CD4-positive, alpha-beta T cell treated with Interleukin-2 at 100 ng/mL for 4 hours (primary cell): Measurements from ENCODE around the gene POLR3A.

Source experiments
- DNase-seq: peaks from one replicate; pipeline ENCODE4 v3.0.0-alpha.2; 2020; ENCODE audit warnings: low spot score

POLR3A gene

GRCh38 chr10:77977934-77978333 lies 51.4 kb downstream of the POLR3A start:
- no peak for DNase-seq

GRCh38 chr10:77977016-77977415 lies 52.3 kb downstream of the POLR3A start:
- DNase-seq: no peak

GRCh38 chr10:77975086-77975666 lies 54.1 kb downstream of the POLR3A start:
- DNase-seq: no peak

GRCh38 chr10:77974396-77975074 lies 54.8 kb downstream of the POLR3A start:
- no peak for DNase-seq

GRCh38 chr10:77973276-77973675 lies 56.0 kb downstream of the POLR3A start:
- no peak for DNase-seq

GRCh38 chr10:77972148-77972547 lies 57.2 kb downstream of the POLR3A start:
- DNase-seq: no peak

- no peak for DNase-seq
Measured at GRCh38 chr10:77971804-77972144, 57.5 kb downstream of the POLR3A start.

GRCh38 chr10:77970869-77971803 lies 58.2 kb downstream of the POLR3A start:
- no peak for DNase-seq

- no peak for DNase-seq
Measured at GRCh38 chr10:77969114-77969513, 60.2 kb downstream of the POLR3A start.

GRCh38 chr10:77967611-77968022 lies 61.7 kb downstream of the POLR3A start:
- no peak for DNase-seq

- no peak for DNase-seq
Measured at GRCh38 chr10:77965294-77965693, 64.0 kb downstream of the POLR3A start.

- no peak for DNase-seq
Measured at GRCh38 chr10:77964811-77965210, 64.5 kb downstream of the POLR3A start.

- no peak for DNase-seq
Measured at GRCh38 chr10:77963901-77964300, 65.4 kb downstream of the POLR3A start.

- no peak for DNase-seq
Measured at GRCh38 chr10:77962350-77963146, 66.8 kb downstream of the POLR3A start.

- DNase-seq: no peak
Measured at GRCh38 chr10:77961668-77962067, 67.6 kb downstream of the POLR3A start.

- no peak for DNase-seq
Measured at GRCh38 chr10:77960829-77961329, 68.4 kb downstream of the POLR3A start.

- DNase-seq: no peak
Measured at GRCh38 chr10:77959887-77960455, 69.3 kb downstream of the POLR3A start.

- DNase-seq: no peak
Measured at GRCh38 chr10:77959384-77959783, 69.9 kb downstream of the POLR3A start.

GRCh38 chr10:77955136-77955535 lies 74.2 kb downstream of the POLR3A start:
- DNase-seq: no peak

GRCh38 chr10:77949167-77949566 lies 80.1 kb downstream of the POLR3A start:
- no peak for DNase-seq

- DNase-seq: no peak
Measured at GRCh38 chr10:77946084-77946483, 83.2 kb downstream of the POLR3A start.

- DNase-seq: no peak
Measured at GRCh38 chr10:77944519-77944918, 84.8 kb downstream of the POLR3A start.
